ENCODE results near the gene HELLS.
"Not testable (repeated sequence)": the region's sequence is repeated elsewhere in the genome, so short reads cannot be mapped to it uniquely, and the experiment has no call there.

The HELLS gene

DNA sequence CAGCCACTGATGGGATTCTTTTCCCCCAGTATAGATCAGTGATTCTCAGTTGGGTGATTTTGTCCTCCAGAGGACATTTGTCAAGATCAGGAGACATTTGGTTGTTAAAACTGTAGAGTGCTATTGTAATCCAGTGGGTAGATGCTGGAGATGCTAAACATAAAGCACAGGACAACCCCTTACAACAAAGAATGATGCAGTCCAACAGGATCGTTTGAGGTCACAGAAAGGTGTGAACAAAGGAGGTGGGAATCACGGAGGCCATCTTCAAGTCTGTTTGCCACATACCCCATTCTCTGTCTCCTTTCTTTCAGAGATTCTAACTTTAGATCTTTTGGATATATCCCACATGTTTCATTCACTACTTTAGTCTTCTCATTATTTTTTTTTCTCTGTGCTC lies 69.0 kb downstream of the HELLS start:
- no peak for DNase-seq

DNA sequence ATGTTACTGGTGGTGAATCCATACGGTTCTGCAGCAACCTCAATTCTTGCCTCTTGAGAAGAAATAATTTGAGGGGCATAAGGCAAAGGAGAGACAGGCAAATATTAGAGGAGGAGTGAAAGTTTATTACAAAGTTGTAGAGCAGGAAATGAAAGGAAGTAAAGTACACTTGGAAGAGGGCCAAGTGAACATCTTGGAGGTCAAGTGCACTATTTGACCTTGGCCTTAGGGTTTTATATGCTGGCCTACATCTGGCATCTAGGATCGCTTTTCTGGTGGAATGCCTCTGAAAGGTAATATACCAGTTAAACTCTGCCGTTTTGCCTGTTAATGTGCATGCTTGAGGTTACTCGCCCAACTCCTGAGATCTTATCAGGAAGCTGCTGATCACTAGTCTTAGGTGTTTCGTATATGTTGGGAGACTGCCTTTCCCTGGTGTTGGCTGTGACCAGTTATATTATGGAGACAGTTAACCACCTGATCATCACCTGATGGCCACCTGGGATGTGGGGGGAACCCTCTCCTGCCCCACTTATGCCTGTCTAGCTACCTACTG lies 71.9 kb downstream of the HELLS start:
- DNase-seq = no peak

DNA sequence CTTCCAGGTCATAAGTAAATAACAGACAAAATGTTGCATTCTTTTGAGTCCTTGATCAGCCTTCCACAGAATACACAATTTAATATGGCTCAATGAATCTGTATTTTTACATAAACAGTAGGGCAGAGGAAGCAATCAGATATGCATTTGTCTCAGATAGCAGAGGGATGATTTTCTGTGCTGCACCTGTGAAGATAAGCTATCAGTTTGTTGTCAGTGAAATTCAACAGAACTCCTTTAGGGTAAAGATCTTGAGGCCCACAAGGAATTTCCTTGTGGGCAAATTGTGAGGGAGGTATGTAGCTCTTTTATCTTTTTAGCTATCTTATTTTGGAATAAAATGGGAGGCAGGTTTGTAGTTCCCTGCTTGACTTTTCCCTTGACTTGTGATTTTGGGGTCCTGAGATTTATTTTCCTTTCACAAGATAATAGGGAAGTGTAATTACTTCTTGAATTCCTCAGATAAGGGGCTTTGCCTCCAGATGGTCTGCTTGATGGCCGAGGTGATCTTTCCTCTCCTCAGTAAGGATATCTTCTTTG lies 77.1 kb downstream of the HELLS start:
- DNase-seq = no peak

DNA sequence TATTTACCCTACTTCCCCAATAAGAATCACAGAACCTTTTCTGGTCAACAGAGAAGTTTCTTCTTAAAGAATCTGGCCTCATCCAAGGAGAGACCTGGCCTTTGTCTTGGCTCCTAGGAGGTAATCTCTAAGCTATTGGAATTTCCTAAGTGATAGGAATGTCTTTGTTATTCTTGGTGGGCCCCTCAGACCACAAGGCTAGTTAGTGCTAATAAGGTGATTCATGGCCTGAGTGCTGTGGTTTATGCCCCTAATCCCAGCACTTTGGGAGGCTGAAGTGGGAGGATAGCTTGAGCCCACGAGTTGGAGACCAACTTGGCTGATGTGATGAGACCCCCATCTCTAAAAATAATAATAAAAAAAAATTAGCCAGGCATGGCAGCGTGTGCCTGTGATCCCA lies 78.0 kb downstream of the HELLS start:
- no peak for DNase-seq

GRCh38 chr10:94626476-94626875 lies 80.9 kb downstream of the HELLS start:
- no peak for DNase-seq

GRCh38 chr10:94627511-94627910 lies 81.9 kb downstream of the HELLS start:
- no peak for DNase-seq

- peak in 1 of 2 experiments; percentile 22 for DNase-seq
Measured at GRCh38 chr10:94630017-94630688, 84.6 kb downstream of the HELLS start.

GRCh38 chr10:94631077-94631875 lies 85.7 kb downstream of the HELLS start:
- no peak for DNase-seq

DNA sequence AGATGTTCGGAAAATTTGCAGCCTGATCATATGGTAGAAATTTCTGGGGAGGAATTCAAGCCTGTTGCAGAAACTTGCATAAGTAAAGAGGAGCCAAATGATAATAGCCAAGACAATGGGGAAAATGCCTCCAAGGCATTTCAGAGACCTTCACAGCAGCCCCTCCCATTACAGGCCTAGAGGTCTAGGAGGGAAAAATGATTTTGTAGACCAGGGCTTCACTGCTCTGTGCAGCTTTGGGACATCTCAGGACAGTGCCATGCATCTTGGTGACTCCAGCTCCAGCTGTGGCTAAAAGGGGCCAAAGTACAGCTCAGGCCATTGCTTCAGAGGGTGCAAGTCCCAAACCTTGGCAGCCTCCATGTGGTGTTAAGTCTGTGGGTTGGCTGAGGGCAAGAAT lies 87.4 kb downstream of the HELLS start:
- no peak for DNase-seq

DNA sequence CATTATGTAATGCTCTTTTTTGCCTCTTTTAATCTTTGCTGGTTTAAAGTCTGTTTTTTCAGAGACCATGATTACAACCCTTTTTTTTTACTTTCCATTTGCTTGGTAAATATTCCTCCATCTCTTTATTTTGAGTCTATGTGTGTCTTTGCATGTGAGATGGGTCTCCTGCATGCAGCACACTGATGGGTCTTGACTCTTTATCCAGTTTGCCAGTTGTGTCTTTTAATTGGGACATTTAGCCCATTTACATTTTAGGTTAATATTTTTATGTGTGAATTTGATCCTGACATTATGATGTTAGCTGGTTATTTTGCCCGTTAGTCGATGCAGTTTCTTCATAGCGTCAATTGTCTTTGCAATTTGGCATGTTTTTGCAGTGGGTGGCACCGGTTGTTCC lies 92.5 kb downstream of the HELLS start:
- not testable (repeated sequence) for DNase-seq

- no peak for DNase-seq
Measured at GRCh38 chr10:94639902-94640301, 94.3 kb downstream of the HELLS start.

DNA sequence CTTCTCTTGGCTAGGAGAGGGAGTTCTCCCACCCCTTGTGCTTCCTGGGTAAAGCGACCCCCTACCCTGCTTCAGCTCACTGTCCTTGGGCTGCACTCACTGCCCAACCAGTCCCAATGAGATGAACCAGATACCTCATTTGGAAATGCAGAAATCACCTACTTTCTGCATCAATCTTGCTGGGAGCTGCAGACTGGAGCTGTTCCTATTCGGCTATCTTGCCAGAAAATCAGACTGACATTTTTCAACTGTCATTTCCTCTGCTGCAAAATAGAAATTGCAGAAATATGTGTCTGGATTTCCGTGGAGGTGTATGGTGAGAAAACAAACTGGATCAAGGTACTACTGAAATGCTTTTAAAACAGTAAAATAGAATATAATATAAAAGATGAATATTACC lies 95.0 kb downstream of the HELLS start:
- no peak for DNase-seq

- DNase-seq = no peak
Measured at GRCh38 chr10:94641480-94641879, 95.9 kb downstream of the HELLS start.

- DNase-seq = no peak
Measured at GRCh38 chr10:94644352-94644751, 98.8 kb downstream of the HELLS start.

DNA sequence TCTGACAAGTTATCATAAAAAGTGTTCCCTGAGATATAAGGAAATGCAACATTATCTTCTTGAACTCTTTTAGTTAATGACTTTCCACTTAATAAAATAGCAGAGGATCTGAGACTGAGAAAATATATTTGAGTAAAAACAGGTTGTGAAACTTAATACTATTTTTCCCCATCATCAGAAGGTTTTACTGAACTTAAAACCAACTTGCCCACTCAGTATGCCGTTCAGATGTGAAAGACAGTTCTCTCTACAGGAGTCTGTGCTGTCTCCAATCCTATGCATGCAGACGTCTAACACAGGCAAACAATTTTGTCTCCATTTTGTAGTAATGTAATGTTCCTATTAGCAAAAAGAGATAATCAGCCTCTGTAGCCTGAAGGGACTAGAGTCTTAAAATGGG lies 99.7 kb downstream of the HELLS start:
- DNase-seq = no peak
